ENCODE measurements around the gene STUB1.

Gene STUB1

DNA sequence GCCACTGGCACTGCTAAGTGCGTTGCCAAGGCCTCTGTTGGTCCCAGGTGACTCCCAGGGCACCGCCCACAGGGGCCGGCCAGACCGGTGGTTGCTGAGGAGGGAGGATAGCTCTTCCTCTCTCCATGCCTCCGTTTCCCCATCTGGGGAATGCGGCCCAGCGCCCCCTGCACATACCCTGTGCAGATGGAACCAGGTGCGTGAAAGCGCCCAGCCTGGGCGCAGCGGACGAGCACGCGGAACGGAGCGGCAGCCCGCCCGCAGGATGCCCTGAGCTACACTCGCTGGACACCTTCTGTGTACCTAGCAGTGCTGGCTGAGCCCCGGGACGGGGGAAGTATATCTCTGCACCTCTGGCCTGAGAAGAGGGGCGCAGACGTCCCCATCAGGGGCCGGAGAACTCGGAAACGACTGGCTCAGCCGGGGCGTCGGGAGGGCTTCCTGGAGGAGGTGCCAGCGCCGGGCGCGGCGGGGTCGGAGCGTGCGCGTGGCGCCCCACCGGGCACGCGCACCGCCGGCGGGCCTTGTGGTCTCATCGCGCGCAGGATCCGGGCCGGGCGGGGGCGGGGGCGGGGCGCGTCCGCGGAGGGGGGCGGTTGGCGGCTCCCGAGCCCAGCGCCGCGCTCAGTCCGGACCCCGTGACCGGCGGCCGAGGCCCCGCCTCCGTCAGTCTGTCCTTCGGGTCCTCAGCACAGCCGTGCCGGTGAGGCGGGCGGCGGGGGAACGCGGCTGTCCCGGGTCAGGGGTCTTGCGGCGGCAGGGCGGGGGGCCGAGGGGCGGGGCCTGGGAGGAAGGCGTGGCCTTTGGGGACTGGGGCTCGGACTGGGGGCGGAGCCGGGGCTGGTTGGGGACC, 46.5 kb downstream of the STUB1 start, which contains the start of the genes CCDC78 and HAGHL:
CCDC78 (minus strand) TSS at position 6 of the 853 bp plus-strand sequence. CDS start 76 bp downstream, outside the sequence.
HAGHL (plus strand) TSS at position 669 of the 853 bp plus-strand sequence. CDS start 404 bp downstream, outside the sequence.
- peak; percentile 83 for DNase-seq

DNA sequence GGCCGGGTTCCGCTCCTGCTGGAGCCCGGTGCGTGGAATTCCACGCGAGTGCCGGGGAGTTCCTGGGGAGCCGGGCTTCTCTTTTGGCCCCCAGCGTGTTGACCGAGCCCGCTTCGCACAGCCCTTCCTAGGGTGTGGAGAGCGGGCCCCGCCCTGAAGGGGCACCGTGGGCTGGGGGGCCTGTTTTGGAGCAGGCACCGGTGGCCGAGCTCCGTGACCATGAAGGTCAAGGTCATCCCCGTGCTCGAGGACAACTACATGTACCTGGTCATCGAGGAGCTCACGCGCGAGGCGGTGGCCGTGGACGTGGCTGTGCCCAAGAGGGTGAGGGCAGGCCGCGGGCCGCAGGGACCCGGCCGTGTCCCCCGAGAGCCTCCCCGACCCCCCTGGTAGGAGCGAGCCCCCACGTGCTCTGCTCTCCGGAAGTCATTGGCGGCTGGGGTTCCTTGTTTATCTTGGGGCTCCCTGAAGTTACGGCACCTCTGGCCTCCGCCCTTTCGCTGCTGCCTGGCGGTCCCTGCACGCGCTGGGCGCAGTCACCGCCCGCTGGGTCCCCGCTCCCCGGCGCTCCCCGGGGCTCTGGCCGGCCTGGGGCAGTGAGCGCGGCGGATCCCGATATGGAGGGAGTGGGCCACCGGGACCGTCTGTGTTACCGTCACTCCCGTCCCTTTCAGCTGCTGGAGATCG, 47.2 kb downstream of the STUB1 start:
- DNase-seq, result no peak

DNA sequence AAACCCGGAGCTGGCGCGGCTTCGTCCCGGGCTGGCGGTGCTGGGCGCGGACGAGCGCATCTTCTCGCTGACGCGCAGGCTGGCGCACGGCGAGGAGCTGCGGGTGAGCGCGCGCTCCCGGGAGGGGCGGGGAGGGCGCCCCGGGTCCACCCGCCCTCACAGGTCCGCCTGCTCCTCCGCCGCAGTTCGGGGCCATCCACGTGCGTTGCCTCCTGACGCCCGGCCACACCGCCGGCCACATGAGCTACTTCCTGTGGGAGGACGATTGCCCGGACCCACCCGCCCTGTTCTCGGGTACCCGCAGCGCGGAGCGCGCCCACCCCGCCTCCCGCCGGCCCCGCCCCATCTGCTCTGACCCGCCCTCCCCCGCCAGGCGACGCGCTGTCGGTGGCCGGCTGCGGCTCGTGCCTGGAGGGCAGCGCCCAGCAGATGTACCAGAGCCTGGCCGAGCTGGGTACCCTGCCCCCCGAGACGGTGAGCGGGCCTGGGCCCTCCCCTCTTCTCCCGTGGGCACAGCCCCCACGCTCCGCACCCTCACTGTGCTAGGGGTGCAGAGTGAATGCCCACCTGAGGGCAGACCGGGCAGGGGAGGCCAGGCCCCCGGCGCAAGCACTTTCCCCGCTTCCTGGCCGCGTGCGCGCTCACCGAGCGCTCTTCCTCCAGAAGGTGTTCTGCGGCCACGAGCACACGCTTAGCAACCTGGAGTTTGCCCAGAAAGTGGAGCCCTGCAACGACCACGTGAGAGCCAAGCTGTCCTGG, 48.1 kb downstream of the STUB1 start:
- peak; percentile 79 for DNase-seq

DNA sequence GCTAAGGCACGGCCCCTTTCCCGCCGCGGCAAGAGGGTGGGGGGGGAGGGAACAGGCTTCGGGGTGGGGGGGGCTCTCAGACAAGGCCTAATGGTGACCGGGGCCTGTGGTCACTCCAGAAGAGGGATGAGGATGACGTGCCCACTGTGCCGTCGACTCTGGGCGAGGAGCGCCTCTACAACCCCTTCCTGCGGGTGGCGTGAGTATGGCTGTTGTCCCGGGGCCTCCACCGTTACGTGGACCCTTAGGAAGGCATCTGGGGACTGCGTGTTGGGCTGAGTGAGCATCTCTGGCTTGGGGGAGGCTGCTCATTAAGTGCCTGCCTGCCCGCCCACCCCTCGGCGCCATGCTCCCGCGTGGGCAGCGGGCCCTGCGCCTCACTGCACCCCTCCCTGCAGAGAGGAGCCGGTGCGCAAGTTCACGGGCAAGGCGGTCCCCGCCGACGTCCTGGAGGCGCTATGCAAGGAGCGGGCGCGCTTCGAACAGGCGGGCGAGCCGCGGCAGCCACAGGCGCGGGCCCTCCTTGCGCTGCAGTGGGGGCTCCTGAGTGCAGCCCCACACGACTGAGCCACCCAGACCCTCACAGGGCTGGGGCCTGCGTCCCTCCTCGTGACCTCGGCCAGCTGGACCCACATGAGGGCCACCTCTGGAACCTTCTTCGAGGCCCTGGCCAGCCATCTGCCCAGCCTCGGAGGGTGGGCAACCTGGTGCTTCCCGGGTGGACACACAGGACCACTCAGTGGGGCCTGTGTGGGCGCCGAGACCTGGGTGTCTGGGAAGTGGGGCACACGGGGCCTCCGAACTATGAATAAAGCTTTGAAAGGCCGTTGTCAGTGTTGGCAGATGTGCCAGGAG, 48.9 kb downstream of the STUB1 start:
- DNase-seq, result no peak

GRCh38 chr16:729768-730665, 49.8 kb downstream of the STUB1 start:
- DNase-seq, result no peak

GRCh38 chr16:730666-731509, 50.7 kb downstream of the STUB1 start:
- DNase-seq, result no peak

DNA sequence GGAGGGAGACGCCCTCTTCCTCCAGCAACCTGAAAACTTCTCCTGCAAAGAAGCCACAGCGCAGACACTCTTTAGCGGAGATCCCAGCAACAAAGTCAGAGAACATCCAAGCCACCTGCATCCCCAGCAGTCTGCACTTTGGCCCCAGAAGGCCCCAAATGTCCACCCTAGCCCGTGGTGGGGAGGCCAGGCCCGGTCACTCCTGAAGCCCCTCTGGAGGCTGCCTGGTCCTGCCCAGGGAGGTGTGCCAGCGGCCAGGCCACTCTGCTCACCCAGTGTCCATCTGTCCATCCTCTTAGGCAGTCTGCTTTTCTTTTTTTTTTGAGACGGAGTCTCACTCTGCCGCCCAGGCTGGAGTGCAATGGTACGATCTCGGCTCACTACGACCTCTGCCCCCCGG, 52.1 kb downstream of the STUB1 start:
- DNase-seq, result no peak

Measured in stimulated activated CD8-positive, alpha-beta memory T cell treated with anti-CD3 and anti-CD28 coated beads, Interleukin-4, amount 100 ng/mL, for 48 hours (primary cell).